HG02678 (cell line): ENCODE results near the gene PLS3.
"Not testable (repeated sequence)": the region's sequence is repeated elsewhere in the genome, so short reads cannot be mapped to it uniquely, and the experiment has no call there.

Source experiments
- ATAC-seq: cut with Tn5 transposase; IDR thresholded peaks from one replicate; pipeline ENCODE4 v1.9.1; 2021; ENCODE audit warnings: mild to moderate bottlenecking, moderate library complexity; ENCODE audit not compliant: unreplicated experiment

The PLS3 gene

GRCh38 chrX:115560978-115561604 lies at the start of gene PLS3:
Gene PLS3, plus strand, starts transcription at chrX:115561174. Its CDS starts 49,077 bp downstream, at chrX:115610251.
- no peak for ATAC-seq

GRCh38 chrX:115518113-115518512 lies 42.9 kb upstream of the PLS3 start:
- ATAC-seq, result no peak

- no peak for ATAC-seq
Measured at GRCh38 chrX:115521741-115522140, 39.2 kb upstream of the PLS3 start.

- ATAC-seq, result no peak
Measured at GRCh38 chrX:115522952-115523351, 38.0 kb upstream of the PLS3 start.

- ATAC-seq, result no peak
Measured at GRCh38 chrX:115525486-115525885, 35.5 kb upstream of the PLS3 start.

GRCh38 chrX:115531818-115532403 lies 29.1 kb upstream of the PLS3 start:
- ATAC-seq, result no peak

GRCh38 chrX:115533485-115533884 lies 27.5 kb upstream of the PLS3 start:
- no peak for ATAC-seq

- ATAC-seq, result no peak
Measured at GRCh38 chrX:115534383-115534782, 26.6 kb upstream of the PLS3 start.

- ATAC-seq, result no peak
Measured at GRCh38 chrX:115535421-115535820, 25.6 kb upstream of the PLS3 start.

GRCh38 chrX:115535844-115536243 lies 25.1 kb upstream of the PLS3 start:
- ATAC-seq, result no peak

GRCh38 chrX:115539841-115540240 lies 21.1 kb upstream of the PLS3 start:
- no peak for ATAC-seq

- ATAC-seq, result not testable (repeated sequence)
Measured at GRCh38 chrX:115541045-115541444, 19.9 kb upstream of the PLS3 start.

- no peak for ATAC-seq
Measured at GRCh38 chrX:115547448-115547847, 13.5 kb upstream of the PLS3 start.

- ATAC-seq, result no peak
Measured at GRCh38 chrX:115549008-115549407, 12.0 kb upstream of the PLS3 start.

- ATAC-seq, result no peak
Measured at GRCh38 chrX:115553171-115553570, 7.8 kb upstream of the PLS3 start.

GRCh38 chrX:115559672-115560071 lies 1.3 kb upstream of the PLS3 start:
- ATAC-seq, result no peak

- ATAC-seq, result no peak
Measured at GRCh38 chrX:115560211-115560977, 580 bp upstream of the PLS3 start.

- no peak for ATAC-seq
Measured at GRCh38 chrX:115561605-115562479, 868 bp downstream of the PLS3 start.

- no peak for ATAC-seq
Measured at GRCh38 chrX:115562480-115562847, 1.5 kb downstream of the PLS3 start.

GRCh38 chrX:115563633-115564162 lies 2.7 kb downstream of the PLS3 start:
- no peak for ATAC-seq

GRCh38 chrX:115564243-115564642 lies 3.3 kb downstream of the PLS3 start:
- ATAC-seq, result no peak
